Frontal cortex (tissue), 4 donors: ENCODE results near the gene USP3. TPM values are rescaled to one million over a fixed set of nuclear protein-coding genes. Genes with fewer than 3 reads are reported as not detected.

ENCODE experiments used
- DNase-seq, 2 donors: peaks; one replicate each; pipeline ENCODE4 v3.0.0; 2012; ENCODE audit warnings: low spot score in 2 of 2
- FAIRE-seq: peaks from 2 replicates; lab custom pipeline; 2012; peaks lifted over from hg19 to GRCh38; lab: Jason Lieb, UNC
- total RNA-seq: library from RNA; depleted of rRNA; stranded (reverse); fragments of >200 nt; gene quantifications from one replicate; pipeline ENCODE4 v1.2.3, GENCODE V29; 2014
- donor health status: control.
- donor health status: control.
- donor health status: control.

Gene USP3
- total RNA-seq, 1 donor from 2014 or later, result 68.9 TPM

DNA sequence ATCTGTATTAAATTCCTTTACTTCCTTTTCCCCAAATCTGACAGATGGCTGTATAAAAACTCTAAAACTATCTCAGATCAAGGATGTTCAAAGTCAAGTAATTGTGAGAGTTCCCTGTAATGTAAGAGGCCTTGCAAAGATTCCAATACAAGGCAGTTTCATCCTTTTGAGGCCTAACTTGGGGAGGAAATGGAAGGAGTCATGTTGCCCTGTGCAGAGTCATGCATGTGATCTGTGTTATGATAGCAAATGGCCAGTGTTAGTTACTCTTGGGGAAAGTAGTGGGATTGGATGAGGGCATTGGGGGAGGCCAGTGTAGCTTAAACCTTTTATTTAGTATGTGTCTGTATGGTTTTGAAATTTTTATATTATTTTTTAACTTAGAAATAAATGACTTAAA lies 69.1 kb downstream of the USP3 start:
- no peak for FAIRE-seq
- DNase-seq, result no peak

DNA sequence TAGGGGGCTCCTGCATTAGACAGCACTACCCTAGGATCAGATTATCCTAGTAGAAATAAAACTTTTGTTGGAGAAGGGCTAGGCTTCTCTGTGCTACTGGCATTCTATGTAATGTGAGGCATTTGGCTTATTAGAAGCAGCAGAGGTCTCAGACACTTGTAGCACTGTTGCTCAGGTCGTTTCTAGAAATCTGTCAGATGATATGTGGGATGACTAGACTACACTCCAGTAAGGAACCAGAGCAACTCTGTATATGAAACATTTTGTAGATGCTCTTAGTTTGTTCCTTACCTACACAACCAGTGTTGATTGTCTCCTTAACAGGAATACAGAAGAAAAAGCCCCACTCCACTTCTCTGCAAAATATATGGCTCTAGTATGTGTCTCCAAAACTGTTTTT lies 70.9 kb downstream of the USP3 start:
- FAIRE-seq (no peak), DNase-seq (no peak)

DNA sequence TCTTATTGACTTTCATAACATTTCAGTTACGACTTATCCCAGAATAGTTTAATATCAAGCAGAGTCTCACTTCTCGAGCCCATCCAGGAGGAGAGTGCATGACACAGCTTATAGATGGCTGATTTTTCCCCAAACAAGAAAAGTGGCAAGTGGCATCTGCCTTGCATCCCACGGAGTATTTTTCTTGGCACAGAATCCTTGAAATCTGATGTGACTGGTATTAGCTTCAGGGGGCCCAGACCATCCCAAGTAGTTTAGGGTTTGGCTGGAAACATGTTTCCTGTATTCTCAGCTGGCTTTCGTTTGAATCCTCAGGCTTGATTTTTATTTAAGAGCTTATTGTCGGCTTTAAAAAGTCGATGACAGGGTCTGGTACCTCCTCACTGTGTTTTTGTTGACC lies 72.0 kb downstream of the USP3 start:
- FAIRE-seq (no peak), DNase-seq (no peak)

- FAIRE-seq, result no peak
- DNase-seq, result no peak
These were observed 77.8 kb downstream of the USP3 start for GRCh38 chr15:63582179-63582578.

DNA sequence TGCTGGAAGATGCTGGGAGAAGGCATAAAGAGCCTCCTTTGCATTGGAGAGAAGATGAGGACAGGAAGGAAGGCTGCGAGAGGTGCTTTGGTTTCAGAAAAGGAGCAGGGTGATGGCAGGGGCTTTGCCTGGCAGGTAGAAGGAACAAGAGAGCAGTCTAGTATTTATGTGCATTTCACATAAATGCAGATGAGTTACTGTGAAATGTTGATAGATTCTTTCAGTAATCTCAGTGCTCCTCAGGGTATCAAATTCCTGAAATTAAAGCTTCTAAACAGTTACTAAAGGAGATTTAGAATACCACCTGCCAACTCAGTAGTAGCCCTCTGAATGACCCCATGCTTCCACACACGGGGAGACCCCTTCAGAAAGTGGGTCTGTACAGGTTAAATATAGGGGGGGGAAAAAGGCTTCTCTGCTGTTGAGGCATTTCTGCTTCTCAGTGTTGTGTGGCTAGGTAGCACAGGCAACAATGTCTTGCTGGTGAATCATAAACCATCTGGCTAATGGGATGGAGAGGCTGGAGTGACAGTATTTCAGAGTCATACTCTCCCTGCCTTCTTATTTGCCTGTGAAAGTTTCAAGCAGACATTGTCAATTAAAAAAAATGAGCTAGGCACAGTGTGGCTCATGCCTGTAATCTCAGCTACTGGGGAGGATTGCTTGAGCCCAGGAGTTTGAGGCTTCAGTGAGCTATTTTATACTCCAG lies 78.5 kb downstream of the USP3 start:
- FAIRE-seq, result no peak

DNA sequence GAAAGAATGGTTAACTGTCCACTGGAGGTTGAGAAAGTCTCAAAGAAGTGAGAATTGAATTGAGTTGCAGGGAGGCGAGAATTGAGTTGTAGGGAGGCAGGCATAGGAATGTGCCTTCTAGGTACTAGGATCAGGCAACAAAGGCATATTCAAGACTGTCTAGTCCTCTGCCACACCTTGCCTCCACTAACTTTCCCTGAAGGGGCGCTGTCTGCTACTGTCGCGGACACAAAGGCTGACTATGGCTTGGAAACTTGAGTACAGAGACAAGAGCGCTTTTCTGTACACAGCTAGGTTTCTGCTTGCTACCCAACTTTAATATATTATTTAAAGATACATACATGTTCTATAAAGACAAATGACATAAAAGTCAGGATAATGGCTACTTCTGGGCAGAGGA lies 82.4 kb downstream of the USP3 start:
- FAIRE-seq (no peak), DNase-seq (no peak)

More for the DNA sequence above, 78.5 kb downstream of the USP3 start:
- no peak for DNase-seq

DNA sequence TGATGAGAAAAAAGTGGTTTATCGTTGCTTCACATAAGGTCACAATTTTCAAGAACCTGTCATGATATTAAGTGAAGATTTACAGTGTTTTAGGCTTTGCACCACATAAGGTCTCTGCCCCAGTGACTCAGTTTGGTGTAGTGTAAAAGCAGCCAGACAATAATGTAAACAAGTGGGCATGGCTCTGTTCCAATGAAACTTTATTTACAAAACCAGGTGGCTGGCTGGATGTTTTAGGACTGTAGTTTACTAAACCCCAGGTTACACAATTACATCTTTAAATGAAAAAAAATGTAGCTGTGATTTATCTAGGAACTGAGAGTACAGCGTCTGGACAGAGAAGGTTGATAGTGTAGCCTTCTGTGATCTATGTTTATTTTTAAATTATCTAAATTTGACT lies 83.1 kb downstream of the USP3 start:
- no peak for DNase-seq
- FAIRE-seq, result no peak

GRCh38 chr15:63588826-63589225 lies 84.4 kb downstream of the USP3 start:
- DNase-seq, result no peak
- no peak for FAIRE-seq

GRCh38 chr15:63593705-63594671 lies 89.6 kb downstream of the USP3 start:
- DNase-seq (no peak), FAIRE-seq (no peak)

- FAIRE-seq, result no peak
- no peak for DNase-seq
These were observed 90.7 kb downstream of the USP3 start for GRCh38 chr15:63595065-63595464.

DNA sequence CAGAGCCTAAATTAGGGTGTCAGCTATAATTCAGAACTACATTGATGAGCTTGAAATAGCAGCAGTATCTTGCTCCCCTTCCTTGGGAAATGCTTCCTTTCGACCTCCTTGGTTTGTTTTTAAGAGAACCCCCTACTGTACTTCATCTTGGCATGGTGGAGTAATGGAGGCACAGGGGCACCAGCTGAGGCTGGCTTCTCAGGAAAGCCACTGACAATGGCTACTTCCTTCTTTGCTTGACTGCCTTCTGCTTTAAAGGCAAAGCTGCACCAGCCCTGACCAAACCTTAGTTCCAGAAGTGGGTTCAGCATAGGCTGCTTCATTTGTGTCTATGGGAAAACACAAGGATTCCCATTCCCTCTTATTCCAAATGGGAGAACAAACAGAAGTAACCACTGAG lies 91.3 kb downstream of the USP3 start:
- FAIRE-seq (no peak), DNase-seq (no peak)

- no peak for DNase-seq
- FAIRE-seq, result no peak
These were observed 92.3 kb downstream of the USP3 start for GRCh38 chr15:63596676-63597037.

DNA sequence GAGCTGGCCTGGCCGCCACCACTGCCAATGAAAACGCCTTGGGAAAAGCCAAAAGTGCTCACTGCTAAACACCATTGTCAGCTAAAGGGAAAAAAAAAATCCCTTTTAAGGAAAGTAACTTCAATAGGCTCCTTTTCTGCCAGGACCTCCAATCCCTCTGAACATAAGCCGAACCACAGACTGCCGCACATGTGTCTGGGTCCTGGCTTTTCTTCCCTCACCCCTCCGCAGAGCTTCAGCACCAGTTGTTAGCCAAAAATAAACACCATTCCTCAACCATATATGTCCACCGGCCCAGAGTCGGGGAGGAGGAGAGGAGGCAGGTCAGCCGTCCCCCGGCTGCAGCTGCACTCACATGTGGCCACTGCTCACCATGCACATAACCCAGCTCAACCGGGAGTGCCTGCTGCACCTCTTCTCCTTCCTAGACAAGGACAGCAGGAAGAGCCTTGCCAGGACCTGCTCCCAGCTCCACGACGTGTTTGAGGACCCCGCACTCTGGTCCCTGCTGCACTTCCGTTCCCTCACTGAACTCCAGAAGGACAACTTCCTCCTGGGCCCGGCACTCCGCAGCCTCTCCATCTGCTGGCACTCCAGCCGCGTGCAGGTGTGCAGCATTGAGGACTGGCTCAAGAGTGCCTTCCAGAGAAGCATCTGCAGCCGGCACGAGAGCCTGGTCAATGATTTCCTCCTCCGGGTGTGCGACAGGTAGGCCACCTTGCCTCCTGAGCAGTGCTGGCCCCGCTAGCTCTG lies 92.8 kb downstream of the USP3 start, which contains the start of gene FBXL22:
Gene FBXL22, plus strand, starts transcription at position 350 of the 753 bp plus-strand sequence. Its CDS starts 6 bp downstream, at position 356.
- no peak for FAIRE-seq
- DNase-seq, result no peak

DNA sequence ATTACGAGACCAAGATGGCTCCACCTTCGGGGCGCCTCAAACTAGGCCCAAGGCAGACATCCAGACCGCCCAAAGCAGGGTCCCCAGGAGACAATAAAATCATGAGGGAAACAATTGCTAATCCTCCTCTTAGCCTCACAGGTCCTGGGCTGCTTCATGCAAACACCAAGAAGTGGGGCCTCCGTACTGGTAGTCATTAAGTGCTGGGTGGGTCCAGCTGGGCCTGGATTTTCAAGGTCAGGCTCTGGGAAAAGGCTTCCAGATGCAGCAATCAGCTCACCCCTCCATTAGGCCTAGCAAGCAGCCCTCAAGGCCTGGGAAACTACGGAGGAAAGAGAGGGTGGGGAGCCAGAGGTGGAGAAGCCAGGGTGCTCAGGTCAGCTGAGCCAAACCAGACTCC lies 93.4 kb downstream of the USP3 start:
- FAIRE-seq, result no peak
- DNase-seq, result no peak

GRCh38 chr15:63598473-63599400 lies 94.3 kb downstream of the USP3 start:
- no peak for FAIRE-seq
- no peak for DNase-seq

DNA sequence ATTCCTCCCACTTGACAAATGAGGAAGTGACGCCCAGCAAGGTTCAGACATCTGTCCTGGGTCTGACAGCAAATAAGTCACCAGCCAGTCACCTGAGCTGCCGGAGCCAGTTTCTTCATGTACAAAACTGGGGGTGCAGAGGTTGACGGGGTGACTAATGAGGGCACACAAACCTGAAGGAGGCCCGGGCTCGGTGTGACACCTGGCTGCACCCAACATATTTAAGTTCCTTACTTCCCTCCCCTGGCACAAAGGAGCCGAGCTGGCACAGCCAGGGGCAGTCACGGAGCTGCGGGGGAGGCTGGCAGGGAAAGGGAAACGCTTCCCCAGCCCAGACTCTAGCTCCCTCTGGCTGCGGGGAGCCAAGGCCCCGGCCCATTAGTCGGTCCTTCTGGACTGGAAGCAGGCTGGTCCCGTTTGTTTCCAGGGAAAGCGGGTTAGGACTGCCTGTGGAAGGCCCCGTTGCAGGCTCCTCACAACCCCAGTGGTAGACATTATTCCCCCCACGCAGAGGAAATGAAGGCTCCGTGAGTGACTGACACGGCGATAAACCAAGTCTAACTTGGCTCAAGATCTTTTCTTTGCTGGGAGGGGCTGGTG lies 95.1 kb downstream of the USP3 start:
- DNase-seq (peak; percentile 58 to 74), FAIRE-seq (no peak)

DNA sequence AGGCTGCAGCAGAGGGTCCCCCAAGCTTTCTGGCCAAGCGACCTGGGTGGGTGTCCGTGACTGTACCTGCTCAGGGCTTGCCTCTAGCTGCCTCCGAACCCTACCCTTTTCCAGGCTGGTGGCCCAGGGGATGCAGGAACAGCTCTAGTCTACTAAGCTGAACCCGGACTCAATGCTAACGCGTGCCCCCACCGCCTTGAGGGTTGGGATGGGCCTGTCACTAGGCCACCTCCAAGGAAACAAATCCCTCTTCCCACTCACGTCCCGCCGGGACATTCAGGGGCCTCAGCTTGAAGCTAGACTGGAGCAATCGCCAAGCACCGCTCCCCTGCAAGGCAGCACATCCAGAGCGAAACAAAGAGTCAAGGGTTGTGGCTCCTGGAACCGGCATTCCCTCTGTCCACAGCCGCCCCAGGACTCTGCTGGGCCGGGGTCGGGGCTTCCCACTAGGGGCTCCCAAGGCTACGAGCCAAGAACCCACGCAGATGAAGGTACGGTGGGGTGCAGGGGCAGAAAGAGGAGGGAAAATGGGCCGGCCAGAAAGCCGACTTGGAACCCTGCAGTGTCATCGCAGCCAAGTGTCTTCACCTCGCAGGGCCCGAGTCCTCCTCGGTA lies 95.7 kb downstream of the USP3 start:
- no peak for FAIRE-seq
- DNase-seq, result no peak

DNA sequence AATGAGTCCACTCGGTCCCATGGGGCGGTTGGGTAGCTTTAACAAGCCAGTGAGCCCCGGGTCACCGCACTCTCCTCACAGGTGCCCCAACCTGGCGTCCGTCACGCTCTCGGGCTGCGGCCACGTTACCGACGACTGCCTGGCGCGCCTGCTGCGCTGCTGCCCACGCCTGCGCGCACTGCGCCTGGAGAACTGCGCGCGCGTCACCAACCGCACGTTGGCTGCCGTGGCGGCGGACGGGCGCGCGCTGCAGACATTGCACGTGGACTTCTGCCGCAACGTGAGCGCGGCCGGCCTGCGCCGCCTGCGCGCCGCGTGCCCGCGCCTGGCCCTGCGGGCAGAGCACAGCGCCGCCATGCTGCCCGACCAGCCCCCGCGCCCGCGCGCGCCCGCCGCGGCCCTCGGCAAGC lies 96.2 kb downstream of the USP3 start:
- FAIRE-seq, result no peak

More for the DNA sequence above, 96.2 kb downstream of the USP3 start:
- peak; percentile 91 to 94 for DNase-seq
